H9 (cell line): Measurements from ENCODE around the gene MTA3. TPM values are rescaled to one million over a fixed set of nuclear protein-coding genes. Genes with fewer than 3 reads are reported as not detected.

ENCODE experiments used
- DNase-seq: peaks from one replicate; pipeline ENCODE4 v3.0.0-alpha.2; 2017
- H2AFZ ChIP-seq: one replicate; pipeline ENCODE4 v1.6.1; 2013; ENCODE audit warnings: mild to moderate bottlenecking, low read length, control low read depth, moderate library complexity
- H2AK5ac ChIP-seq: 2 replicates; pipeline ENCODE4 v1.6.1; 2013; ENCODE audit warnings: low read length, control low read depth, mixed read lengths; ENCODE audit not compliant: insufficient read length
- H2BK120ac ChIP-seq: one replicate; pipeline ENCODE4 v1.6.1; 2013; ENCODE audit warnings: low read depth, mild to moderate bottlenecking, low read length, control low read depth, inconsistent platforms; ENCODE audit not compliant: poor library complexity, severe bottlenecking
- H2BK12ac ChIP-seq: 2 replicates; pipeline ENCODE4 v1.6.1; 2013; ENCODE audit warnings: low read length, control low read depth, mixed read lengths, low read depth; ENCODE audit not compliant: insufficient read length
- H2BK15ac ChIP-seq: 2 replicates; pipeline ENCODE4 v1.6.1; 2013; ENCODE audit warnings: low read depth, low read length, control low read depth
- H2BK20ac ChIP-seq: one replicate; pipeline ENCODE4 v1.6.1; 2013; ENCODE audit warnings: low read depth, mild to moderate bottlenecking, low read length, control low read depth, inconsistent platforms; ENCODE audit not compliant: poor library complexity, severe bottlenecking
- H2BK5ac ChIP-seq: 2 replicates; pipeline ENCODE4 v1.6.1; 2013; ENCODE audit warnings: low read length, control low read depth, mixed read lengths; ENCODE audit not compliant: insufficient read length
- H3K14ac ChIP-seq: 2 replicates; pipeline ENCODE4 v1.6.1; 2013; ENCODE audit warnings: low read length, control low read depth; ENCODE audit not compliant: insufficient read depth
- H3K18ac ChIP-seq: 2 replicates; pipeline ENCODE4 v1.6.1; 2013; ENCODE audit warnings: low read depth, mild to moderate bottlenecking, mixed read lengths, low read length, control low read depth; ENCODE audit not compliant: insufficient read length
- H3K23ac ChIP-seq: 2 replicates; pipeline ENCODE4 v1.6.1; 2013; ENCODE audit warnings: low read length, control low read depth, mixed read lengths, low read depth; ENCODE audit not compliant: insufficient read length
- H3K23me2 ChIP-seq: 2 replicates; pipeline ENCODE4 v1.6.1; 2013; ENCODE audit warnings: low read depth, mild to moderate bottlenecking, mixed read lengths, low read length, control low read depth; ENCODE audit not compliant: insufficient read length, poor library complexity, severe bottlenecking
- H3K27ac ChIP-seq: 2 replicates; pipeline ENCODE4 v1.5.1; 2013; ENCODE audit warnings: low read length, control low read depth, mixed read lengths, low read depth; ENCODE audit not compliant: insufficient read length
- H3K27me3 ChIP-seq: 2 replicates; pipeline ENCODE4 v1.6.1; 2013; ENCODE audit warnings: low read length, control low read depth, inconsistent platforms; ENCODE audit not compliant: insufficient read depth
- H3K4ac ChIP-seq: 2 replicates; pipeline ENCODE4 v1.6.1; 2013; ENCODE audit warnings: low read depth, mild to moderate bottlenecking, control low read depth, inconsistent platforms, low read length, moderate library complexity
- H3K4me1 ChIP-seq: 2 replicates; pipeline ENCODE4 v1.6.1; 2013; ENCODE audit warnings: low read length, control low read depth, inconsistent platforms; ENCODE audit not compliant: insufficient read depth
- H3K4me2 ChIP-seq: 2 replicates; pipeline ENCODE4 v1.6.1; 2013; ENCODE audit warnings: low read length, control low read depth, mixed read lengths; ENCODE audit not compliant: insufficient read length, insufficient read depth
- H3K56ac ChIP-seq: 2 replicates; pipeline ENCODE4 v1.6.1; 2013; ENCODE audit warnings: low read depth, mild to moderate bottlenecking, mixed read lengths, low read length, control low read depth; ENCODE audit not compliant: insufficient read length
- H3K79me1 ChIP-seq: 2 replicates; pipeline ENCODE4 v1.6.1; 2013; ENCODE audit warnings: low read depth, mild to moderate bottlenecking, moderate library complexity, low read length, control low read depth, inconsistent platforms; ENCODE audit not compliant: insufficient read depth, poor library complexity, severe bottlenecking
- H3K79me2 ChIP-seq: 2 replicates; pipeline ENCODE4 v1.6.1; 2013; ENCODE audit warnings: low read length, control low read depth, inconsistent platforms; ENCODE audit not compliant: insufficient read depth
- H3K9ac ChIP-seq: 2 replicates; pipeline ENCODE4 v1.6.1; 2013; ENCODE audit warnings: low read length, control low read depth, mixed read lengths; ENCODE audit not compliant: insufficient read length; ENCODE audit errors: extremely low read depth
- H3K9me3 ChIP-seq: one replicate; pipeline ENCODE4 v1.6.1; 2013; ENCODE audit warnings: low read depth, low read length, inconsistent platforms; ENCODE audit not compliant: control insufficient read depth
- H3T11ph ChIP-seq: one replicate; pipeline ENCODE4 v1.6.1; 2013; ENCODE audit warnings: mild to moderate bottlenecking, low read length, control low read depth, inconsistent platforms
- H4K20me1 ChIP-seq: one replicate; pipeline ENCODE4 v1.6.1; 2013; ENCODE audit not compliant: control insufficient read depth, insufficient read length, insufficient read depth
- H4K5ac ChIP-seq: 2 replicates; pipeline ENCODE4 v1.6.1; 2013; ENCODE audit warnings: low read depth, mild to moderate bottlenecking, mixed read lengths, low read length, control low read depth; ENCODE audit not compliant: insufficient read length
- H4K8ac ChIP-seq: replicated peaks from 2 replicates; pipeline ENCODE4 v1.6.1; 2013; ENCODE audit warnings: low read length, control low read depth, mixed read lengths, low read depth; ENCODE audit not compliant: insufficient read length
- H4K91ac ChIP-seq: 2 replicates; pipeline ENCODE4 v1.6.1; 2013; ENCODE audit warnings: low read depth, mild to moderate bottlenecking, moderate library complexity, mixed read lengths, low read length, control low read depth; ENCODE audit not compliant: insufficient read length
- H3K27ac Mint-ChIP-seq, 3 experiments: 2 replicates in 2 of 3; 3 replicates in 1 of 3; pipeline ENCODE4 v1.8.0; 2020 to 2021; ENCODE audit warnings: mixed read lengths in 3 of 3, mild to moderate bottlenecking in 1 of 3, moderate library complexity in 1 of 3
- H3K27me3 Mint-ChIP-seq: 2 replicates; pipeline ENCODE4 v1.8.0; 2021; ENCODE audit warnings: low read depth, mild to moderate bottlenecking, moderate library complexity, mixed read lengths
- H3K36me3 Mint-ChIP-seq, 3 experiments: 2 replicates in 2 of 3; 3 replicates in 1 of 3; pipeline ENCODE4 v1.8.0; 2020 to 2021; ENCODE audit warnings: low read depth in 3 of 3, mixed read lengths in 3 of 3; ENCODE audit not compliant: insufficient read depth in 1 of 3
- H3K4me1 Mint-ChIP-seq, 2 experiments: 2 replicates each; pipeline ENCODE4 v1.8.0; 2020; ENCODE audit warnings: mixed read lengths in 2 of 2
- H3K4me3 Mint-ChIP-seq, 2 experiments: 2 replicates in 1 of 2; 3 replicates in 1 of 2; pipeline ENCODE4 v1.8.0; 2020 to 2021; ENCODE audit warnings: mild to moderate bottlenecking in 2 of 2, mixed read lengths in 2 of 2, moderate library complexity in 1 of 2
- H3K9me3 Mint-ChIP-seq, 2 experiments: 2 replicates in 1 of 2; 3 replicates in 1 of 2; pipeline ENCODE4 v1.8.0; 2020; ENCODE audit warnings: mild to moderate bottlenecking in 2 of 2, mixed read lengths in 2 of 2, moderate library complexity in 1 of 2
- WGBS: extraction: QIAGEN DNeasy Blood & Tissue Kit; methylation state at CpG from one replicate; pipeline ENCODE4 v1.1.7; 2013; ENCODE audit warnings: missing lambda C conversion rate, low lambda C conversion rate, mixed read lengths; ENCODE audit not compliant: insufficient read length; ENCODE audit errors: extremely low coverage; 5-methylcytosine and 5-hydroxymethylcytosine counted together
- total RNA-seq: library from RNA; stranded (reverse); gene quantifications from 2 replicates; pipeline ENCODE4 v1.2.1, GENCODE V29; 2021
- TF ChIP-seq, protein P1 (sequence below): fragments of 200-600 bp; sonication (generic); conservative IDR thresholded peaks from 3 replicates; pipeline ENCODE4 v1.8.0; 2021; ENCODE audit warnings: antibody characterized with exemption, mild to moderate bottlenecking

MTA3 gene
- total RNA-seq, 1 experiment from 2014 or later: 253 TPM

GRCh38 chr2:42545841-42546390, 22.5 kb upstream of the MTA3 start:
- H3K79me1 ChIP-seq: no peaks in the 10 kb centered on the region
- H4K91ac ChIP-seq: no peak overlapping the region
- no CpG with 5 or more reads among the region's 9 CpGs for WGBS
- TF ChIP-seq, protein P1, sequence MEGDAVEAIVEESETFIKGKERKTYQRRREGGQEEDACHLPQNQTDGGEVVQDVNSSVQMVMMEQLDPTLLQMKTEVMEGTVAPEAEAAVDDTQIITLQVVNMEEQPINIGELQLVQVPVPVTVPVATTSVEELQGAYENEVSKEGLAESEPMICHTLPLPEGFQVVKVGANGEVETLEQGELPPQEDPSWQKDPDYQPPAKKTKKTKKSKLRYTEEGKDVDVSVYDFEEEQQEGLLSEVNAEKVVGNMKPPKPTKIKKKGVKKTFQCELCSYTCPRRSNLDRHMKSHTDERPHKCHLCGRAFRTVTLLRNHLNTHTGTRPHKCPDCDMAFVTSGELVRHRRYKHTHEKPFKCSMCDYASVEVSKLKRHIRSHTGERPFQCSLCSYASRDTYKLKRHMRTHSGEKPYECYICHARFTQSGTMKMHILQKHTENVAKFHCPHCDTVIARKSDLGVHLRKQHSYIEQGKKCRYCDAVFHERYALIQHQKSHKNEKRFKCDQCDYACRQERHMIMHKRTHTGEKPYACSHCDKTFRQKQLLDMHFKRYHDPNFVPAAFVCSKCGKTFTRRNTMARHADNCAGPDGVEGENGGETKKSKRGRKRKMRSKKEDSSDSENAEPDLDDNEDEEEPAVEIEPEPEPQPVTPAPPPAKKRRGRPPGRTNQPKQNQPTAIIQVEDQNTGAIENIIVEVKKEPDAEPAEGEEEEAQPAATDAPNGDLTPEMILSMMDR: no peak
- H3K9ac ChIP-seq: peak overlapping the region; percentile 15
- H2AFZ ChIP-seq: no peak overlapping the region
- H2BK5ac ChIP-seq: no peak overlapping the region
- H3K14ac ChIP-seq: no peak overlapping the region
- no peak overlapping the region for H2BK12ac ChIP-seq
- H3K23me2 ChIP-seq: no peaks in the 10 kb centered on the region
- peak overlapping the region; percentile 91 for H3K27ac ChIP-seq
- no peak overlapping the region for H2AK5ac ChIP-seq
- H3T11ph ChIP-seq: no peak overlapping the region
- no peaks in the 10 kb centered on the region for H3K9me3 ChIP-seq
- no peak overlapping the region for H2BK20ac ChIP-seq
- no peak overlapping the region for H3K18ac ChIP-seq
- Mint-ChIP-seq H3K4me3 (peak overlapping the region in 1 of 2 experiments; percentile 28; a peak in 4 of 5 replicates), H3K36me3 (no peaks in the 10 kb centered on the region; a peak in 1 of 7 replicates), H3K27ac (peak overlapping the region; percentile 88 to 99 (median 98)), H3K27me3 (no peaks in the 10 kb centered on the region), H3K4me1 (peaks cover 48 to 51% of the 10 kb centered on the region in 2 experiments), H3K9me3 (0 out of 5 replicates have a peak, but pooled peaks cover 0 to 2% of the 10 kb centered on the region in 2 experiments)
- H3K79me2 ChIP-seq: no peaks in the 10 kb centered on the region
- no peaks in the 10 kb centered on the region for H4K20me1 ChIP-seq
- no peak overlapping the region for H3K4ac ChIP-seq
- peak; percentile 81 for DNase-seq
- H3K4me2 ChIP-seq: peak overlapping the region; percentile 28
- H3K4me1 ChIP-seq: peaks cover 7% of the 10 kb centered on the region
- no peak overlapping the region for H3K23ac ChIP-seq
- no peak overlapping the region for H4K8ac ChIP-seq
- H2BK15ac ChIP-seq: no peak overlapping the region
- H3K56ac ChIP-seq: no peak overlapping the region
- no peak overlapping the region for H4K5ac ChIP-seq
- H2BK120ac ChIP-seq: no peak overlapping the region
- H3K27me3 ChIP-seq: no peaks in the 10 kb centered on the region
